Calu3 (cell line): Measurements from ENCODE around the gene IKZF5. TPM values are rescaled to one million over a fixed set of nuclear protein-coding genes. Genes with fewer than 3 reads are reported as not detected.

Source experiments
- BruUV-seq: library from RNA; stranded (reverse); fragments of 400-500 nt; replicated peaks from 2 replicates; lab custom pipeline; 2021; lab: Mats Ljungman, UMichigan
- CTCF ChIA-PET: fragments of 300-600 bp; sonication (Branson Sonifier 250); formaldehyde crosslinking; loops from one replicate; lab custom pipeline; 2022; ENCODE audit warnings: antibody characterized with exemption; lab: Charles Lee
- DNase-seq: peaks from one replicate; pipeline ENCODE4 v3.0.0; 2022
- H3K27ac Mint-ChIP-seq: one replicate; pipeline ENCODE4 v1.8.0; 2022; ENCODE audit warnings: mixed read lengths; ENCODE audit not compliant: unreplicated experiment
- H3K27me3 Mint-ChIP-seq: one replicate; pipeline ENCODE4 v1.8.0; 2022; ENCODE audit warnings: mixed read lengths; ENCODE audit not compliant: unreplicated experiment
- H3K36me3 Mint-ChIP-seq: one replicate; pipeline ENCODE4 v1.8.0; 2022; ENCODE audit warnings: mild to moderate bottlenecking, moderate library complexity, mixed read lengths; ENCODE audit not compliant: insufficient read depth, unreplicated experiment
- H3K4me1 Mint-ChIP-seq: one replicate; pipeline ENCODE4 v1.8.0; 2022; ENCODE audit warnings: mild to moderate bottlenecking, low read depth, mixed read lengths; ENCODE audit not compliant: unreplicated experiment
- H3K4me3 Mint-ChIP-seq: one replicate; pipeline ENCODE4 v1.8.0; 2022; ENCODE audit warnings: mild to moderate bottlenecking, low read depth, moderate library complexity, mixed read lengths; ENCODE audit not compliant: unreplicated experiment
- H3K9me3 Mint-ChIP-seq: one replicate; pipeline ENCODE4 v1.8.0; 2022; ENCODE audit warnings: low read depth, mixed read lengths; ENCODE audit not compliant: unreplicated experiment
- intact Hi-C: fragments of 100-400 bp; cut with micrococcal nuclease; formaldehyde crosslinking; loops from one replicate; pipeline ENCODE4 v1.10.0; 2022; ENCODE audit not compliant: unreplicated experiment
- total RNA-seq: library from RNA; stranded (reverse); gene quantifications from 2 replicates; pipeline ENCODE4 v1.2.3, GENCODE V29; 2022
- TF ChIP-seq, protein P1 (sequence below): fragments of 200-600 bp; IDR thresholded peaks from one replicate; pipeline ENCODE4 v1.8.0; 2022; ENCODE audit warnings: antibody characterized with exemption; ENCODE audit not compliant: unreplicated experiment

IKZF5 gene
- total RNA-seq, 1 experiment from 2014 or later: 9.2 TPM

DNA sequence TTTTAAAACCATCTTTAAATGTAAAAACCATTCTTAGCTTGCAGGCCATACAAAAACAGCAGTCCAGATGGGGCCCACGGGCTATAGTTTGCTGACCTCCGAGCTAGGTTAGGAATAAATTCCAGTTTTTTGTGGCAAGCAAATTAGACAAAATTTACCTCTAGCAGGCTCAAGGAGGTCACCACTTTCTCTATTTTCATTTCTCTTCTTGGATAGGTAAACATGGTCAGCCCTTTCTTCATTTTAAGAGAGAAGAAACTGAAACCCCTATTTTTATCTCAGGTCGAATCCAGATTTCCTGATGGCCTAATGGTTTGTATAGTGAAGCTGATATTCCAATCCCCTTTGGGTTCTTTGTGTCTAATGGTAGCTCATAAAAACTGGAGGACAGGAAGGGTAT lies 10.7 kb downstream of the IKZF5 start:
- TF ChIP-seq, protein P1, sequence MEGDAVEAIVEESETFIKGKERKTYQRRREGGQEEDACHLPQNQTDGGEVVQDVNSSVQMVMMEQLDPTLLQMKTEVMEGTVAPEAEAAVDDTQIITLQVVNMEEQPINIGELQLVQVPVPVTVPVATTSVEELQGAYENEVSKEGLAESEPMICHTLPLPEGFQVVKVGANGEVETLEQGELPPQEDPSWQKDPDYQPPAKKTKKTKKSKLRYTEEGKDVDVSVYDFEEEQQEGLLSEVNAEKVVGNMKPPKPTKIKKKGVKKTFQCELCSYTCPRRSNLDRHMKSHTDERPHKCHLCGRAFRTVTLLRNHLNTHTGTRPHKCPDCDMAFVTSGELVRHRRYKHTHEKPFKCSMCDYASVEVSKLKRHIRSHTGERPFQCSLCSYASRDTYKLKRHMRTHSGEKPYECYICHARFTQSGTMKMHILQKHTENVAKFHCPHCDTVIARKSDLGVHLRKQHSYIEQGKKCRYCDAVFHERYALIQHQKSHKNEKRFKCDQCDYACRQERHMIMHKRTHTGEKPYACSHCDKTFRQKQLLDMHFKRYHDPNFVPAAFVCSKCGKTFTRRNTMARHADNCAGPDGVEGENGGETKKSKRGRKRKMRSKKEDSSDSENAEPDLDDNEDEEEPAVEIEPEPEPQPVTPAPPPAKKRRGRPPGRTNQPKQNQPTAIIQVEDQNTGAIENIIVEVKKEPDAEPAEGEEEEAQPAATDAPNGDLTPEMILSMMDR: no peak
- DNase-seq: no peak
- BruUV-seq: no TSS peak
- no peak overlapping the region for H3K4me3 Mint-ChIP-seq
- H3K4me1 Mint-ChIP-seq: no peaks in the 10 kb centered on the region
- CTCF ChIA-PET: interaction anchor here (0.6 kb wide), 1 partner anchor 947 kb away, joined by 3 read pairs; no protein-coding TSS in a partner anchor
- no peaks in the 10 kb centered on the region for H3K27me3 Mint-ChIP-seq
- intact Hi-C loops: no loop called here
- no peaks in the 10 kb centered on the region for H3K9me3 Mint-ChIP-seq
- no peak overlapping the region for H3K27ac Mint-ChIP-seq
- peaks cover 7% of the 10 kb centered on the region for H3K36me3 Mint-ChIP-seq

DNA sequence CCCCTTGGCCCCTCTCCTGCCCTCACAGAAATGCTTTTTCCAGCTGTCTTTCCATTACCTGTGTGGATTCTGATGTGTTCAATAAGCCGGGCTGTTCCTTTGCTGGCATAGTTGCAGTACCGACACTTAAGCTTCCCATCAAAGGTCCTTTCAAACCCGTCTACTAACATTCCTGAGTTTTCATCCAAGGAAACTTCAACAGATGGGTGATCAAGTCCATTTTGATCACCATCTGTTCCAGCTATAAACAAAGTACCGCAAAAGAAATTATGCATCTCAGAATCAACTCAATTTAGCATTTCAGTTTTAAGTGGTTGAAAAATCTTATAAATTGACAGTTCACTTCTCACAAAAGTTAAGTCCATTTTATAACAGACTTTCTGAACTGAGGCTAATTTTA lies 12.7 kb downstream of the IKZF5 start:
- no TSS peak for BruUV-seq
- H3K4me3 Mint-ChIP-seq: no peak overlapping the region
- no peaks in the 10 kb centered on the region for H3K9me3 Mint-ChIP-seq
- DNase-seq: no peak
- H3K36me3 Mint-ChIP-seq: peaks cover 7% of the 10 kb centered on the region
- H3K4me1 Mint-ChIP-seq: no peaks in the 10 kb centered on the region
- TF ChIP-seq, protein P1: no peak
- H3K27me3 Mint-ChIP-seq: no peaks in the 10 kb centered on the region
- no peak overlapping the region for H3K27ac Mint-ChIP-seq
- CTCF ChIA-PET: no interaction called here
- intact Hi-C loops: no loop called here

DNA sequence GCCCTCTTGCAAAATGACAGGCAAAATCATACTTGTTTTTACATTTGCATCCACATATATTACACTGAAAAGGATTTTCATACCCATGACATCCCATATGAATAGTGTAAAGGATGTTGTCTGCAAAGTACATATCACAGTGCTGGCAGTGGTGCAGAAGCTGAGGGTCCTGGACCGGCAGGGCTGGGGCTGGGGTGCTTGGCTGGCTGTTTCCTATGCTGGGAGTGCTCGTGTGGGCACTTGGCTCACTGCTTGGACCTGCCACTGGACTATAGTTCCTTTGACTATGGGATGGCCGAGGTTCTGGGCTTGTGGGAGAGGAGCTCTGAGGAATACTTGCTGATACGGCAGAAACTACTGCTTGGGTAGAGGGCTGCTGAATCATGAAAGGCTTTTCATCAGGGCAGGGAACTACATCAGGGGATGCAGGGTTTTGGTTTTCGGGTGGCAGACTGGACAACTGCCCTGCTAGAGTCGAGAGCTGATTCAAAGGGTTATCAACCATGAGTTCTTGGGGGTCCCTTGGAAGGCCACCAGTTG lies 14.7 kb downstream of the IKZF5 start:
- no peak for DNase-seq
- H3K4me3 Mint-ChIP-seq: no peak overlapping the region
- H3K27me3 Mint-ChIP-seq: no peaks in the 10 kb centered on the region
- CTCF ChIA-PET: no interaction called here
- BruUV-seq: no TSS peak
- H3K27ac Mint-ChIP-seq: no peak overlapping the region
- H3K4me1 Mint-ChIP-seq: no peaks in the 10 kb centered on the region
- TF ChIP-seq, protein P1: no peak
- H3K36me3 Mint-ChIP-seq: peaks cover 7% of the 10 kb centered on the region
- intact Hi-C loops: no loop called here
- H3K9me3 Mint-ChIP-seq: no peaks in the 10 kb centered on the region

DNA sequence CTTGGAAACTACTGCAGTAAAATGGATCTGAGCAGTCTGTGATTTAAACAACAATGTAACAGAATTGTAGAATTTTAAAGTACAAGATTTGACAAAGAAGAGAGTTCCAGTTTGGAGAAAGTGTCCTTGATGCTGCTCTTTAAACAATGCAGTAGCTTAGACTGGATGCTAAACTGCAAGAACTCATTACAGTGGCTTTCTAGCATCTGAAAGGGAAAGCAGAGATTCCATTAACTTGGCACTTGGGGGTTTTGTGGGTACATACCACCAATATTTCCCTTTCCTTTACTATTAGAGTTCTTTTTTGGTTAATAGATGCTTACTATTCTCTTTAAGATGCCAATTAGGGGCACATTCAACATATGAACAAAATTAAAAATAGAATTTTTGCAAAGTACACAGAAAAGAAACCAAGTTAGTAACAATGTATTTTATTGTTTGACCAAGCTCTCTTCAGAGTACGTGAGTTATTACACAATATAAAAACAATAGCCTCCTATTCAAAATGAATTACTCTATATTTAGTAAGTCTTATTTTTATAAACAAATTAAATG lies 16.5 kb downstream of the IKZF5 start:
- Mint-ChIP-seq H3K27ac (no peak overlapping the region), H3K27me3 (no peaks in the 10 kb centered on the region), H3K36me3 (peaks cover 7% of the 10 kb centered on the region), H3K4me1 (no peaks in the 10 kb centered on the region), H3K9me3 (no peaks in the 10 kb centered on the region), H3K4me3 (no peak overlapping the region)
- no peak for DNase-seq
- no TSS peak for BruUV-seq
- CTCF ChIA-PET: no interaction called here
- intact Hi-C loops: no loop called here
- TF ChIP-seq, protein P1: no peak
